HT1080 (cell line): ENCODE results near the gene C1QL1. TPM values are rescaled to one million over a fixed set of nuclear protein-coding genes. Genes with fewer than 3 reads are reported as not detected.

Experiments
- DNase-seq: peaks from one replicate; pipeline ENCODE4 v3.0.0-alpha.2; 2015; ENCODE audit warnings: low read depth
- small RNA-seq: library from RNA; depleted of rRNA; stranded (forward); fragments of <200 nt; gene quantifications from one replicate; pipeline ENCODE3, GENCODE V24; 2014
- total RNA-seq: library from RNA; depleted of rRNA; stranded (reverse); fragments of >200 nt; shearing (Covaris generic); gene quantifications from 2 replicates; pipeline ENCODE4 v1.2.3, GENCODE V29; 2014; rRNA removed

Gene C1QL1
- total RNA-seq, 1 experiment from 2014 or later, result 3.6 TPM

GRCh38 chr17:44915862-44916780 is 52.0 kb downstream of the C1QL1 start:
- peak; percentile 61 for DNase-seq

DNA sequence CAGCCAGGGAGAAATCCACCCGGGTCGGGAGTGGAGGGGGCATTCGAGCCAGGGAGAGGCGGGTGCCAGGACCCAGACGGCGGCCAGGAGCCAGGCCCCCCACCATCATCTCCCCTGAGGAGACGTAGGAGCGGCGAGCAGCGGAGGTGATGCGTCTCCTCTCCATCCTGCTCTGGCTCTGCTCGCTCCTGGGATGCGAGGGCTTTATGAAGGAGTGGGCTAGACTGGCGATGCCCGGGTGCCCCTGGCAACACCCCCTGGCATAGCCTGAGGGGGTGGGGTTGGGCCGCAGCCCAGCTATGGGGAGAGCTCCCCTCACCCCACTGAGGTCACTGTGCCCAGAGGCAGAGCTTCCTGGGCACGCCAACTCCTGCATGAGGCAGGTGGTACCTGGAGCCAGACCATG is 52.8 kb downstream of the C1QL1 start, which contains the start of gene GFAP:
Gene GFAP (minus strand): TSS at position 180 of the 406 bp plus-strand sequence. CDS start 14 bp downstream, at position 166.
- no peak for DNase-seq

DNA sequence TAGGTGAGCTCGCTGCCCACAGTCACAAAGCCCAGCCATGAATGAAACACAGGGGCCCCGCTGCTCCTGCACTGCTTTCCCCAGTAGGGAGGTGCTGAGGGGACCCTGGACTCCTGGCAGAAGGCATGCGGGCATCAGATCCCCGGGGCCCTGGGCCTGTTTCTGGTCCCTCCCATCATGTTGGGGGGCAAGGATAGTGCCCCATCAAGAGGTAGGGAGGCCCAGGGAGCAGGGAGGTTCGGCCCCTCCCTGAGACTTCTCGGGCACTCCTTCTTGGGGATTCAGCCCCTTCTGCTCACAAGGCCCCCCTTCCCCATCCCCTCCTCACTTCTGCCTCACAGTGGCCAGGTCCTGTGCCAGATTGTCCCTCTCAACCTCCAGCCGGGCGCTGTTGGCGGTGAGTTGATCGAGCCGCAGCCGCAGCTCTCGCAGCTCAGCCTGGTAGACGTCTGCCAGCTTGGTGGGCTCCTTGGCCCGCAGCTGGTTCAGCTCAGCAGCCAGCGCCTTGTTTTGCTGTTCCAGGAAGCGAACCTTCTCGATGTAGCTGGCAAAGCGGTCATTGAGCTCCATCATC is 53.3 kb downstream of the C1QL1 start:
- no peak for DNase-seq

- DNase-seq, result no peak
Measured at GRCh38 chr17:44914148-44914547, 54.0 kb downstream of the C1QL1 start.

DNA sequence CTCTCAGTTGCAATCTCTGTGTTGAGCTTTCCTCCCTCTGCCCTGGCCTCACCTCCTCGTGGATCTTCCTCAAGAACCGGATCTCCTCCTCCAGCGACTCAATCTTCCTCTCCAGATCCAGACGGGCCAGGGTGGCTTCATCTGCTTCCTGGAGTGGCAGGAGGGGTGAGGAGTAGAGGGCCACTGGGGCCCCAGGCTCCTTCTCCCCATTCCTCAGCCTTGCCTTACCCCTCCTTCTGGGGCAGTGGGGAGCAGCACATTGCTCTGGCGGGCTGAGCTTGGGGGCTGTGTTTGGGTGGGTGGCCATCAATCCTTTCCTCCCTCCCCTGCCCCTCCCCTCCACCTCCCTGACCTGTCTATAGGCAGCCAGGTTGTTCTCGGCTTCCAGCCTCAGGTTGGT is 54.4 kb downstream of the C1QL1 start:
- no peak for DNase-seq

GRCh38 chr17:44912763-44913544 is 55.1 kb downstream of the C1QL1 start:
- no peak for DNase-seq

- peak; percentile 55 for DNase-seq
Measured at GRCh38 chr17:44911133-44912001, 56.7 kb downstream of the C1QL1 start.

- no peak for DNase-seq
Measured at GRCh38 chr17:44910231-44911106, 57.6 kb downstream of the C1QL1 start.

Small RNA genes lying within 50 kb of the gene (small RNA-seq; reads per million reads assigned to genes)
- not detected for gene AC015936.2
- gene MIR6783, result not detected

Other genes starting within 250 kb of the C1QL1 start
- 2.8 and 3.4 TPM in 2 replicates for gene ADAM11, start 209.3 kb downstream of the C1QL1 start, total RNA-seq
- 26.0 and 42.7 TPM in 2 replicates for gene GJC1, start 138.0 kb downstream of the C1QL1 start, total RNA-seq
- gene HIGD1B, start 120.4 kb downstream of the C1QL1 start, total RNA-seq, result not detected in 2 replicates
- 122 and 137 TPM in 2 replicates for gene EFTUD2, start 68.9 kb downstream of the C1QL1 start, total RNA-seq
- 0.07 and 0.18 TPM in 2 replicates for gene GFAP, start 52.8 kb downstream of the C1QL1 start, total RNA-seq
- 13.1 and 15.9 TPM in 2 replicates for gene KIF18B, start 20.5 kb downstream of the C1QL1 start, total RNA-seq
- 20.8 and 23.1 TPM in 2 replicates for gene DCAKD, start 83.3 kb upstream of the C1QL1 start, total RNA-seq
- 85.7 and 113 TPM in 2 replicates for gene NMT1, start 93.0 kb upstream of the C1QL1 start, total RNA-seq
- 56.2 and 63.9 TPM in 2 replicates for gene PLCD3, start 164.2 kb upstream of the C1QL1 start, total RNA-seq
- 3.4 and 3.5 TPM in 2 replicates for gene ACBD4, start 167.4 kb upstream of the C1QL1 start, total RNA-seq
- 17.9 and 45.7 TPM in 2 replicates for gene HEXIM1, start 180.2 kb upstream of the C1QL1 start, total RNA-seq
- gene HEXIM2, start 193.6 kb upstream of the C1QL1 start, total RNA-seq, result 7.6 and 11.2 TPM in 2 replicates